OCI-LY1 (cell line): Measurements from ENCODE around the gene DOCK4.

ENCODE experiments used
- EZH2 ChIP-seq: fragments of 200-600 bp; sonication (generic), shearing (Covaris generic); IDR thresholded peaks from 2 replicates; pipeline ENCODE4 v1.8.0; 2017; ENCODE audit warnings: borderline replicate concordance, mixed run types, mild to moderate bottlenecking, antibody characterized with exemption, low read length, moderate library complexity, mixed read lengths
- TF ChIP-seq, protein P1 (sequence below): fragments of 200-600 bp; sonication (generic), shearing (Covaris generic); IDR thresholded peaks from 2 replicates; pipeline ENCODE4 v1.5.1; 2017; ENCODE audit warnings: mild to moderate bottlenecking, antibody characterized with exemption, low read length, moderate library complexity, mixed read lengths

GRCh38 chr7:111895049-111895448 lies 311.1 kb downstream of the DOCK4 start:
- TF ChIP-seq, protein P1, sequence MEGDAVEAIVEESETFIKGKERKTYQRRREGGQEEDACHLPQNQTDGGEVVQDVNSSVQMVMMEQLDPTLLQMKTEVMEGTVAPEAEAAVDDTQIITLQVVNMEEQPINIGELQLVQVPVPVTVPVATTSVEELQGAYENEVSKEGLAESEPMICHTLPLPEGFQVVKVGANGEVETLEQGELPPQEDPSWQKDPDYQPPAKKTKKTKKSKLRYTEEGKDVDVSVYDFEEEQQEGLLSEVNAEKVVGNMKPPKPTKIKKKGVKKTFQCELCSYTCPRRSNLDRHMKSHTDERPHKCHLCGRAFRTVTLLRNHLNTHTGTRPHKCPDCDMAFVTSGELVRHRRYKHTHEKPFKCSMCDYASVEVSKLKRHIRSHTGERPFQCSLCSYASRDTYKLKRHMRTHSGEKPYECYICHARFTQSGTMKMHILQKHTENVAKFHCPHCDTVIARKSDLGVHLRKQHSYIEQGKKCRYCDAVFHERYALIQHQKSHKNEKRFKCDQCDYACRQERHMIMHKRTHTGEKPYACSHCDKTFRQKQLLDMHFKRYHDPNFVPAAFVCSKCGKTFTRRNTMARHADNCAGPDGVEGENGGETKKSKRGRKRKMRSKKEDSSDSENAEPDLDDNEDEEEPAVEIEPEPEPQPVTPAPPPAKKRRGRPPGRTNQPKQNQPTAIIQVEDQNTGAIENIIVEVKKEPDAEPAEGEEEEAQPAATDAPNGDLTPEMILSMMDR, result no peak
- no peak for TF ChIP-seq EZH2
